ENCODE data around the gene TGFBR2. TPM values are rescaled to one million over a fixed set of nuclear protein-coding genes. Genes with fewer than 3 reads are reported as not detected.

Gene TGFBR2
- total RNA-seq, 2 donors from 2014 or later: 53.0 to 69.6 TPM

GRCh38 chr3:30719536-30719935, 113.1 kb downstream of the TGFBR2 start:
- H3K27me3 ChIP-seq (replicated peaks; ENCODE audit: insufficient read depth): no peaks in the 10 kb centered on the region
- intact Hi-C loops (cut with DNase I): no loop called here
- no peaks in the 10 kb centered on the region for H3K9me3 ChIP-seq
- no peak overlapping the region for H3K27ac ChIP-seq
- TF ChIP-seq CTCF (IDR thresholded peaks at IDR 0.05) (no peak), POLR2AphosphoS5 (IDR thresholded peaks at IDR 0.05) (no peak)
- WGBS: 92% methylated on average over 3 of the region's 3 CpGs
- no peak overlapping the region for H3K4me3 ChIP-seq
- no peak for DNase-seq (ENCODE audit: low spot score)
- H3K36me3 ChIP-seq: no peaks in the 10 kb centered on the region
- no peaks in the 10 kb centered on the region for H3K4me1 ChIP-seq (replicated peaks)

- Histone ChIP-seq H3K4me3 (no peak overlapping the region), H3K4me1 (replicated peaks) (no peaks in the 10 kb centered on the region), H3K27ac (no peak overlapping the region), H3K9me3 (no peaks in the 10 kb centered on the region), H3K36me3 (no peaks in the 10 kb centered on the region), H3K27me3 (replicated peaks; ENCODE audit: insufficient read depth) (no peaks in the 10 kb centered on the region)
- WGBS: 72% methylated on average over 5 of the region's 5 CpGs
- DNase-seq (ENCODE audit: low spot score): no peak
- TF ChIP-seq CTCF (IDR thresholded peaks at IDR 0.05): no peak
- TF ChIP-seq POLR2AphosphoS5 (IDR thresholded peaks at IDR 0.05): no peak
- intact Hi-C loops (cut with DNase I): no loop called here
These were observed 114.3 kb downstream of the TGFBR2 start for GRCh38 chr3:30720586-30721313.

- 43% methylated on average over 2 of the region's 2 CpGs for WGBS
- H3K27ac ChIP-seq: no peak overlapping the region
- no peaks in the 10 kb centered on the region for H3K36me3 ChIP-seq
- H3K9me3 ChIP-seq: no peaks in the 10 kb centered on the region
- no peaks in the 10 kb centered on the region for H3K4me1 ChIP-seq (replicated peaks)
- TF ChIP-seq POLR2AphosphoS5 (IDR thresholded peaks at IDR 0.05) (no peak), POLR2A (IDR thresholded peaks at IDR 0.05) (no peak), CTCF (IDR thresholded peaks at IDR 0.05) (no peak)
- DNase-seq (ENCODE audit: low spot score): no peak
- no peak overlapping the region for H3K4me3 ChIP-seq
- intact Hi-C loops (cut with DNase I): no loop called here
- no peaks in the 10 kb centered on the region for H3K27me3 ChIP-seq (replicated peaks; ENCODE audit: insufficient read depth)
These were observed 114.9 kb downstream of the TGFBR2 start for GRCh38 chr3:30721314-30721634.

DNA sequence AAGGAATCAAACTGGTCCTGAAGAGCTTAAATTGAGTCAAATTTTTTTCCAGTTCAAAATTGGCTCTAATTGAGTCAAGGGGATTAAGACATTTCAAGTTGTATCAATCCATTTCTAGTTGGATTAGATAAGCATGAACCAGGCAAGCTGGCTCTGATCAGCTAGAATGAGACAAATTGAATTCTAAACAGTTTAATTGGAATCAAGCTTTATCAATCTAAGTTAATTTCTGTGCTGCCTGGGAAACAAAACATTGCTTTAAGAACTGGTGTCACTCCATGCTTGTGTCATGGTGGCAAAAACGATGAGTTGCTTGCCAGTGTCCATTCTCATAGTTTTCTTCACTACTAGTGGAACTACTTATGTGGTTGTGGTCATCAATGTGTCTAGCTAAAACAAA, 116.8 kb downstream of the TGFBR2 start:
- Histone ChIP-seq H3K27ac (no peak overlapping the region), H3K4me3 (no peak overlapping the region), H3K9me3 (no peaks in the 10 kb centered on the region), H3K36me3 (no peaks in the 10 kb centered on the region), H3K27me3 (replicated peaks; ENCODE audit: insufficient read depth) (no peaks in the 10 kb centered on the region), H3K4me1 (replicated peaks) (no peaks in the 10 kb centered on the region)
- TF ChIP-seq POLR2AphosphoS5 (IDR thresholded peaks at IDR 0.05): no peak
- no peak for TF ChIP-seq CTCF (IDR thresholded peaks at IDR 0.05)
- no peak for TF ChIP-seq POLR2A (IDR thresholded peaks at IDR 0.05)
- DNase-seq (ENCODE audit: low spot score): no peak
- 93% methylated on average over 1 of the region's 1 CpG for WGBS
- intact Hi-C loops (cut with DNase I): no loop called here

DNA sequence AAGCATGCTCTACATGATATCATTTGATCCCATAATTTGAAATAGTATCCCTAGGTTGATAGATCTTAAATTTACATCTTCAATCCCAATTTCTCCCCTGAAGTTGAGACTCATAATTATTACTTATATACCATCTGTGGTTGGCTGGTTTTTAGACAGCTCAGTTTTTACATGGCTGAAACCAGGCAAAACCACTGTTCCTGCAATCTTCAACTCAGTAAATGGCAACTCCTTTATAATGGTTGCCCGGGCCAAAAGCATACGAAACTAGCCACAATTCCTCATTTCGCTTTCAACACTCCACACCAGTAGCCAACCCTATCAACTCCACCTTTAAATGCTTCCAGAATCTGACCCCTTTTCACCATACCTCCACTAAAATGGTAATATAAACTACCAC, 118.5 kb downstream of the TGFBR2 start:
- 94% methylated on average over 3 of the region's 3 CpGs for WGBS
- DNase-seq (ENCODE audit: low spot score): no peak
- H3K4me3 ChIP-seq: no peak overlapping the region
- no peaks in the 10 kb centered on the region for H3K36me3 ChIP-seq
- no peak for TF ChIP-seq POLR2A (IDR thresholded peaks at IDR 0.05)
- TF ChIP-seq POLR2AphosphoS5 (IDR thresholded peaks at IDR 0.05): no peak
- TF ChIP-seq CTCF (IDR thresholded peaks at IDR 0.05): no peak
- intact Hi-C loops (cut with DNase I): no loop called here
- no peaks in the 10 kb centered on the region for H3K9me3 ChIP-seq
- H3K27me3 ChIP-seq (replicated peaks; ENCODE audit: insufficient read depth): no peaks in the 10 kb centered on the region
- H3K4me1 ChIP-seq (replicated peaks): no peaks in the 10 kb centered on the region
- H3K27ac ChIP-seq: no peak overlapping the region

All from prostate gland (tissue), 2 donors.